HCT116 (cell line): ENCODE measurements around the gene TYRP1. TPM values are rescaled to one million over a fixed set of nuclear protein-coding genes. Genes with fewer than 3 reads are reported as not detected.

Experiments
- ATAC-seq: fragments of 200-7000 bp; cut with Tn5 transposase; 2 replicates; pipeline ENCODE4 v1.9.1; 2020; ENCODE audit warnings: mild to moderate bottlenecking, moderate library complexity
- BruUV-seq: library from RNA; stranded (reverse); fragments of 400-500 nt; replicated peaks from 2 replicates; lab custom pipeline; 2021; lab: Mats Ljungman, UMichigan
- CTCF ChIA-PET: fragments of 300-600 bp; sonication (Branson Sonifier 250); formaldehyde crosslinking; loops from one replicate; lab custom pipeline; 2021; ENCODE audit warnings: antibody characterized with exemption; lab: Charles Lee
- POLR2A ChIA-PET: fragments of 300-600, 350-600 bp; sonication (Branson Sonifier 250); formaldehyde crosslinking; loops from one replicate; lab custom pipeline; 2021; ENCODE audit warnings: antibody characterized with exemption; lab: Charles Lee
- RAD21 ChIA-PET, 2 experiments: fragments of 300-600 bp; sonication (Branson Sonifier 250); formaldehyde crosslinking; loops; one replicate each; lab custom pipeline; 2023; ENCODE audit warnings: low total read pairs in 2 of 2; ENCODE audit not compliant: uncharacterized antibody in 2 of 2, unreplicated experiment in 2 of 2, low non-redundant PET in 1 of 2; lab: Charles Lee
- DNase-seq: peaks from one replicate; pipeline ENCODE4 v3.0.0-alpha.2; 2010; ENCODE audit warnings: low read depth, low spot score
- H2AFZ ChIP-seq: fragments of 200-600 bp; shearing (Covaris generic), sonication (generic); 2 replicates; pipeline ENCODE4 v1.6.1; 2017; ENCODE audit warnings: low read depth, mixed run types, mixed read lengths, antibody characterized with exemption, low read length; ENCODE audit not compliant: poor library complexity, severe bottlenecking
- H3K27ac ChIP-seq: 2 replicates; pipeline ENCODE4 v1.5.1; 2012; ENCODE audit warnings: low read depth, low read length
- H3K27me3 ChIP-seq: fragments of 200-600 bp; sonication (generic); 2 replicates; pipeline ENCODE4 v1.6.1; 2016; ENCODE audit warnings: mixed run types, low read length, mixed read lengths; ENCODE audit not compliant: insufficient read depth
- H3K36me3 ChIP-seq, 2 experiments: fragments of 200-500 bp in 1 of 2; fragments of 200-600 bp in 1 of 2; sonication (Bioruptor generic) in 1 of 2; sonication (generic) in 1 of 2; 2 replicates each; pipeline versions ENCODE4 v1.5.1 to v1.6.1; 2014 to 2016; ENCODE audit warnings: low read length in 2 of 2, inconsistent platforms in 1 of 2, mixed read lengths in 1 of 2, mixed run types in 1 of 2; ENCODE audit not compliant: insufficient read depth in 2 of 2, control insufficient read depth in 1 of 2
- H3K4me1 ChIP-seq, 2 experiments: fragments of 200-600 bp in 1 of 2; sonication (generic) in 1 of 2; 2 replicates each; pipeline versions ENCODE4 v1.5.1 to v1.6.1; 2012 to 2017; ENCODE audit warnings: low read length in 2 of 2, inconsistent platforms in 1 of 2, mild to moderate bottlenecking in 1 of 2, mixed read lengths in 1 of 2, mixed run types in 1 of 2, moderate library complexity in 1 of 2; ENCODE audit not compliant: insufficient read depth in 2 of 2, control insufficient read depth in 1 of 2
- H3K4me2 ChIP-seq: fragments of 200-600 bp; sonication (generic); 2 replicates; pipeline ENCODE4 v1.6.1; 2017; ENCODE audit warnings: mixed run types, low read length, mixed read lengths
- H3K4me3 ChIP-seq, 2 experiments: fragments of 200-600 bp in 1 of 2; sonication (generic) in 1 of 2; replicated peaks in 1 of 2; 2 replicates each; pipeline ENCODE4 v1.5.1; 2011 to 2016; ENCODE audit warnings: low read length in 2 of 2, control low read depth in 1 of 2, low read depth in 1 of 2, mild to moderate bottlenecking in 1 of 2, mixed read lengths in 1 of 2, mixed run types in 1 of 2
- H3K79me2 ChIP-seq: fragments of 200-600 bp; sonication (generic); 2 replicates; pipeline ENCODE4 v1.6.1; 2017; ENCODE audit warnings: mild to moderate bottlenecking, mixed run types, low read length, moderate library complexity, mixed read lengths; ENCODE audit not compliant: insufficient read depth
- H3K9ac ChIP-seq: fragments of 200-600 bp; sonication (generic); 2 replicates; pipeline ENCODE4 v1.6.1; 2016; ENCODE audit warnings: low read length, mixed read lengths
- H3K9me2 ChIP-seq: fragments of 200-600 bp; sonication (generic), shearing (Covaris generic); 2 replicates; pipeline ENCODE4 v1.6.1; 2017; ENCODE audit warnings: mixed run types, mild to moderate bottlenecking, moderate library complexity; ENCODE audit not compliant: insufficient read depth
- H3K9me3 ChIP-seq, 2 experiments: fragments of 200-500 bp in 1 of 2; fragments of 200-600 bp in 1 of 2; sonication (Bioruptor generic) in 1 of 2; sonication (generic) in 1 of 2; 2 replicates each; pipeline ENCODE4 v1.6.1; 2014 to 2017; ENCODE audit warnings: low read length in 2 of 2, mixed read lengths in 2 of 2, inconsistent platforms in 1 of 2, low read depth in 1 of 2, mild to moderate bottlenecking in 1 of 2, mixed run types in 1 of 2, moderate library complexity in 1 of 2; ENCODE audit not compliant: control insufficient read depth in 1 of 2, insufficient read depth in 1 of 2
- H4K20me1 ChIP-seq: fragments of 200-600 bp; sonication (generic), shearing (Covaris generic); 2 replicates; pipeline ENCODE4 v1.6.1; 2017; ENCODE audit warnings: mixed run types, mild to moderate bottlenecking, moderate library complexity; ENCODE audit not compliant: insufficient read depth
- CBX3 ChIP-seq: IDR thresholded peaks from 2 replicates; pipeline ENCODE4 v1.6.1; 2012; ENCODE audit warnings: low read depth
- CEBPB ChIP-seq: IDR thresholded peaks from 2 replicates; pipeline ENCODE4 v1.6.1; 2012; ENCODE audit warnings: low read depth
- POLR2AphosphoS5 ChIP-seq: IDR thresholded peaks from 2 replicates; pipeline ENCODE4 v1.6.1; 2011; ENCODE audit warnings: mild to moderate bottlenecking, low read depth, low read length, moderate library complexity
- SP1 ChIP-seq: IDR thresholded peaks from 2 replicates; pipeline ENCODE4 v1.6.1; 2012; ENCODE audit warnings: low read depth
- SRF ChIP-seq: IDR thresholded peaks from 2 replicates; pipeline ENCODE4 v1.6.1; 2012; ENCODE audit warnings: low read depth
- intact Hi-C: fragments of 100-400 bp; cut with micrococcal nuclease; formaldehyde crosslinking; loops from 2 replicates; pipeline ENCODE4 v1.10.0; 2022
- total RNA-seq: library from RNA; stranded (reverse); gene quantifications from one replicate; pipeline ENCODE4 v1.2.1, GENCODE V29; 2021; ENCODE audit not compliant: unreplicated experiment

Gene TYRP1
- total RNA-seq, 1 experiment from 2014 or later, result not detected

DNA sequence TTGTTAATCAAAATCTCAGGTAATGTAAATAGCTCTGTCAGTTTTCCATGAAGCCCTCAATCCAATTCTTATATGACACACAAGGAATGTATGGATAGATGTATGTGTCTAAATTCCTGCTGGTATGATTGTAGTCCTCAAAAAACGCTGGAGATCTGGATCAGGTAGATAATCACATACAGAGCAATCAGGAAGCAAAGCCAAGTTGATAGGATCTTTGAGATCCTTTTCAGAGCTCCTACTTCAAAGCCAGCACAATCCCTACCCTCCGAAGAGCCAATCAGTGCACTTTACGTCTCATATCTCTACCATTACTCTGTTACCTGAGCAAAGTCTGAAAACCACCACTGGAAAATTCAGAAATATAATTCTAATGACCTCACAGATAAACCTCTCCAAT is 27.4 kb downstream of the TYRP1 start:
- no peaks in the 10 kb centered on the region for H3K79me2 ChIP-seq
- intact Hi-C loops, result loop anchor here (5.0 kb wide), 4 partner anchors 92 to 312 kb away; no protein-coding TSS in a partner anchor
- no peak overlapping the region for H3K27ac ChIP-seq
- no peak for TF ChIP-seq SP1
- no TSS peak for BruUV-seq
- POLR2A ChIA-PET, result interaction anchor here (1.4 kb wide), 1 partner anchor 97 kb away, joined by 3 read pairs; no protein-coding TSS in a partner anchor
- H3K4me3 ChIP-seq, result no peak overlapping the region
- no peaks in the 10 kb centered on the region for H3K27me3 ChIP-seq
- no peaks in the 10 kb centered on the region for H3K9me3 ChIP-seq
- H3K9me2 ChIP-seq, result no peaks in the 10 kb centered on the region
- no peaks in the 10 kb centered on the region for H4K20me1 ChIP-seq
- CTCF ChIA-PET, result interaction anchor here (1.3 to 2.6 kb wide), 3 partner anchors 163 to 267 kb away, joined by 3 to 12 read pairs (median 8); no protein-coding TSS in a partner anchor
- no peak overlapping the region for H3K9ac ChIP-seq
- H2AFZ ChIP-seq, result no peak overlapping the region
- no peak for ATAC-seq
- H3K4me2 ChIP-seq, result no peak overlapping the region
- DNase-seq, result no peak
- H3K4me1 ChIP-seq, result no peaks in the 10 kb centered on the region
- RAD21 ChIA-PET, result no interaction called here
- H3K36me3 ChIP-seq, result no peaks in the 10 kb centered on the region

DNA sequence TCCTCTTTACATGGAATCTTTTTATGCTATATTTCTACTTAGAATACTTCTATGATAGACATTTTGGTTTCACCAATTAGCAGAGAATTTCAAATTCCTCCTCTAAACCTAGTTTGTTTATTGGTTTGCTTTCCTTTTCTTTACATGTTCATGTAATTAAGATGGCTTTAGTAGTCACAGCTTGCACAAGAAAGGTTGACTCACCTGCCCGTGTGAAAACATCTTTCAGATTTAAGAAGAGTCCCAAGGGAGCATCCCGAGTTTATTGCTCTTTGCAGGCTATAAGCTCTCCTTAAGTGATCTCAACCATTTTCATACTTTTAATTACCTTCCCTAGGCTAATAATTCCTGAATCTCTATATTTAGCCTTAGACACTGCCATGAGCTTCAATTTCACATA is 28.9 kb downstream of the TYRP1 start:
- ATAC-seq, result no peak
- H3K4me2 ChIP-seq, result no peak overlapping the region
- intact Hi-C loops, result loop anchor here (5.0 kb wide), 4 partner anchors 90 to 310 kb away; no protein-coding TSS in a partner anchor
- ChIA-PET CTCF (interaction anchor here (1.1 to 6.2 kb wide), 4 partner anchors 17 to 369 kb away, joined by 3 to 47 read pairs (median 7); no protein-coding TSS in a partner anchor), RAD21 (interaction anchor here (1.2 to 1.8 kb wide), 2 partner anchors 162 to 163 kb away, joined by 5 read pairs; no protein-coding TSS in a partner anchor), POLR2A (no interaction called here)
- H3K9me3 ChIP-seq, result no peaks in the 10 kb centered on the region
- TF ChIP-seq SP1, result no peak
- no peak for TF ChIP-seq SRF
- TF ChIP-seq CBX3, result no peak
- no peak for TF ChIP-seq POLR2AphosphoS5
- TF ChIP-seq CEBPB, result no peak
- no peaks in the 10 kb centered on the region for H3K79me2 ChIP-seq
- no peaks in the 10 kb centered on the region for H4K20me1 ChIP-seq
- no peak overlapping the region for H3K9ac ChIP-seq
- H3K4me1 ChIP-seq, result no peaks in the 10 kb centered on the region
- no peak overlapping the region for H2AFZ ChIP-seq
- H3K36me3 ChIP-seq, result no peaks in the 10 kb centered on the region
- DNase-seq, result no peak
- BruUV-seq, result no TSS peak
- no peak overlapping the region for H3K4me3 ChIP-seq
- no peak overlapping the region for H3K27ac ChIP-seq
- H3K27me3 ChIP-seq, result no peaks in the 10 kb centered on the region
- no peaks in the 10 kb centered on the region for H3K9me2 ChIP-seq
